ENCODE results near the gene MBL2.

DNA sequence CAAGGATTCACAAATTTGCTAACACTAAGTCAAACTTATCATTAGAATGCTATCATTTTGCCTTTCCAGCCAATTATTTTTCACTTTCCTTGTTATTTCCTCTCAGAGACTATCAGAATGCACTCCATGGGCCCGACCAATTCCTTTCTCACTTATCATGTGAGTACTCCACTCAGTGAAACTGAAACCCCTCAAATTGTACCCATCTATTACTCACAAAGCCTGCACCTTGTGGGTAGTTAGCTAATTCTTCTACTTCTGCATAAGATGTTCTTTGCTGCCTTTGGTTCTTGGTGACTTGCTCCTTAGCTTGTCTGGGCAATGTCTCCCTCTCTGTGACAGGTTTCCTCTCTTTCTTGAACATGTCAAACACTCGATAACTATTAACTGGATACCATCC is 35.2 kb upstream of the MBL2 start:
- TF ChIP-seq, protein P1, sequence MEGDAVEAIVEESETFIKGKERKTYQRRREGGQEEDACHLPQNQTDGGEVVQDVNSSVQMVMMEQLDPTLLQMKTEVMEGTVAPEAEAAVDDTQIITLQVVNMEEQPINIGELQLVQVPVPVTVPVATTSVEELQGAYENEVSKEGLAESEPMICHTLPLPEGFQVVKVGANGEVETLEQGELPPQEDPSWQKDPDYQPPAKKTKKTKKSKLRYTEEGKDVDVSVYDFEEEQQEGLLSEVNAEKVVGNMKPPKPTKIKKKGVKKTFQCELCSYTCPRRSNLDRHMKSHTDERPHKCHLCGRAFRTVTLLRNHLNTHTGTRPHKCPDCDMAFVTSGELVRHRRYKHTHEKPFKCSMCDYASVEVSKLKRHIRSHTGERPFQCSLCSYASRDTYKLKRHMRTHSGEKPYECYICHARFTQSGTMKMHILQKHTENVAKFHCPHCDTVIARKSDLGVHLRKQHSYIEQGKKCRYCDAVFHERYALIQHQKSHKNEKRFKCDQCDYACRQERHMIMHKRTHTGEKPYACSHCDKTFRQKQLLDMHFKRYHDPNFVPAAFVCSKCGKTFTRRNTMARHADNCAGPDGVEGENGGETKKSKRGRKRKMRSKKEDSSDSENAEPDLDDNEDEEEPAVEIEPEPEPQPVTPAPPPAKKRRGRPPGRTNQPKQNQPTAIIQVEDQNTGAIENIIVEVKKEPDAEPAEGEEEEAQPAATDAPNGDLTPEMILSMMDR (IDR thresholded peaks at IDR 0.05) = no peak
- no peak for TF ChIP-seq POLR2AphosphoS5 (IDR thresholded peaks at IDR 0.05)

Data from sigmoid colon (tissue), 4 donors.